Posterior vena cava (tissue), 2 donors: ENCODE results near the gene GAS6. TPM values are rescaled to one million over a fixed set of nuclear protein-coding genes. Genes with fewer than 3 reads are reported as not detected.

Experiments
- DNase-seq: peaks from one replicate; pipeline ENCODE4 v3.0.0-alpha.2; 2020; ENCODE audit warnings: low spot score
- intact Hi-C, 2 donors: fragments of 100-400 bp; cut with DNase I; formaldehyde crosslinking; loops; one replicate each; pipeline versions ENCODE4 v1.14.1 to v1.14.2; 2022 to 2023
- total RNA-seq, 2 donors: library from RNA; stranded (reverse); fragmentation: NEBNext Ultra II Directional; extraction: Animal tissue kit (Norgen Biotek cat#: 25700); gene quantifications; one replicate each; pipeline ENCODE4 v1.2.1, GENCODE V29; 2021
- donor health status: DM: yes; HTN: yes; CAD: no.
- donor health status: DM: yes; HTN: yes; CAD: no.

GAS6 gene
- total RNA-seq, 2 donors from 2014 or later, result 201 to 215 TPM

GRCh38 chr13:113817860-113818691 lies 45.8 kb downstream of the GAS6 start:
- no peak for DNase-seq
- intact Hi-C loops, result loop anchor here in 1 of 2 donors (5.0 kb wide), 3 partner anchors 44 to 119 kb away; partner anchors contain the start of gene GAS6

GRCh38 chr13:113816946-113817859 lies 46.7 kb downstream of the GAS6 start:
- DNase-seq, result peak; percentile 95
- intact Hi-C loops, result loop anchor here in 1 of 2 donors (5.0 kb wide), 3 partner anchors 45 to 120 kb away; partner anchors contain the start of gene GAS6

GRCh38 chr13:113816254-113816929 lies 47.5 kb downstream of the GAS6 start:
- intact Hi-C loops, result loop anchor here in 1 of 2 donors (5.0 kb wide), 3 partner anchors 46 to 121 kb away; partner anchors contain the start of gene GAS6

GRCh38 chr13:113815151-113816058 lies 48.5 kb downstream of the GAS6 start:
- DNase-seq, result no peak
- intact Hi-C loops, result loop anchor here (2.0 to 5.0 kb wide), 4 partner anchors 47 to 131 kb away; partner anchors contain the start of gene GAS6 (in 1 of the 2)

More at GRCh38 chr13:113816254-113816929, 47.5 kb downstream of the GAS6 start:
- DNase-seq, result no peak

- intact Hi-C loops, result loop anchor here (2.0 to 5.0 kb wide), 2 partner anchors 132 to 418 kb away; partner anchors contain the start of gene CDC16 (in 1 of the 2)
- DNase-seq, result no peak
These were observed 49.4 kb downstream of the GAS6 start for GRCh38 chr13:113814435-113814821.

GRCh38 chr13:113813749-113814434 lies 50.0 kb downstream of the GAS6 start:
- no peak for DNase-seq
- intact Hi-C loops, result loop anchor here (2.0 to 5.0 kb wide), 2 partner anchors 133 to 418 kb away; partner anchors contain the start of gene CDC16 (in 1 of the 2)

- intact Hi-C loops, result loop anchor here in 1 of 2 donors (5.0 kb wide), 1 partner anchor 419 kb away; the partner anchor contains the start of gene CDC16
These were observed 50.7 kb downstream of the GAS6 start for GRCh38 chr13:113813070-113813748.

GRCh38 chr13:113812178-113813040 lies 51.5 kb downstream of the GAS6 start:
- intact Hi-C loops, result loop anchor here in 1 of 2 donors (5.0 kb wide), 1 partner anchor 420 kb away; the partner anchor contains the start of gene CDC16
- DNase-seq, result no peak

More at GRCh38 chr13:113813070-113813748, 50.7 kb downstream of the GAS6 start:
- DNase-seq, result no peak

- intact Hi-C loops, result loop anchor here in 1 of 2 donors (5.0 kb wide), 1 partner anchor 421 kb away; the partner anchor contains the start of gene CDC16
- DNase-seq, result no peak
These were observed 52.6 kb downstream of the GAS6 start for GRCh38 chr13:113811081-113811928.

GRCh38 chr13:113810640-113811039 lies 53.2 kb downstream of the GAS6 start:
- intact Hi-C loops, result loop anchor here in 1 of 2 donors (5.0 kb wide), 1 partner anchor 422 kb away; the partner anchor contains the start of gene CDC16
- no peak for DNase-seq

GRCh38 chr13:113809934-113810333 lies 53.9 kb downstream of the GAS6 start:
- no peak for DNase-seq
- intact Hi-C loops, result loop anchor here in 1 of 2 donors (5.0 kb wide), 1 partner anchor 422 kb away; the partner anchor contains the start of gene CDC16

- intact Hi-C loops, result no loop called here
- no peak for DNase-seq
These were observed 55.6 kb downstream of the GAS6 start for GRCh38 chr13:113808058-113808834.

GRCh38 chr13:113806526-113806925 lies 57.4 kb downstream of the GAS6 start:
- intact Hi-C loops, result no loop called here
- no peak for DNase-seq

GRCh38 chr13:113806104-113806471 lies 57.8 kb downstream of the GAS6 start:
- no peak for DNase-seq
- intact Hi-C loops, result no loop called here
